Measurements from ENCODE around the gene USE1.

USE1 gene

GRCh38 chr19:17259118-17259780 is 44.1 kb downstream of the USE1 start:
- DNase-seq, result no peak

GRCh38 chr19:17259934-17260333 is 44.8 kb downstream of the USE1 start:
- no peak for DNase-seq

GRCh38 chr19:17260842-17261325 is 45.7 kb downstream of the USE1 start:
- peak; percentile 34 for DNase-seq

- DNase-seq, result no peak
Observed at GRCh38 chr19:17262557-17262956, 47.4 kb downstream of the USE1 start.

- no peak for DNase-seq
Observed at GRCh38 chr19:17263712-17264640, 48.8 kb downstream of the USE1 start.

- DNase-seq, result no peak
Observed at GRCh38 chr19:17264641-17264979, 49.5 kb downstream of the USE1 start, which contains the start of gene USHBP1. USHBP1 (minus strand) TSS chr19:17264745; CDS start chr19:17264299, 446 bp downstream.

- no peak for DNase-seq
Observed at GRCh38 chr19:17266026-17266425, 50.9 kb downstream of the USE1 start.

- no peak for DNase-seq
Observed at GRCh38 chr19:17266589-17266974, 51.4 kb downstream of the USE1 start.

GRCh38 chr19:17266975-17267788 is 52.0 kb downstream of the USE1 start, which contains the start of gene BABAM1:
BABAM1 (plus strand) TSS chr19:17267443; CDS start chr19:17268807, 1,364 bp downstream.
- DNase-seq, result peak; percentile 97

- DNase-seq, result no peak
Observed at GRCh38 chr19:17268754-17269153, 53.6 kb downstream of the USE1 start.
